D721Med (cell line): ENCODE data around the gene IVD.

Experiments
- DNase-seq: peaks from one replicate; pipeline ENCODE4 v3.0.0; 2011; ENCODE audit warnings: low spot score; ENCODE audit not compliant: insufficient read length
- FAIRE-seq: peaks from 2 replicates; lab custom pipeline; 2011; peaks lifted over from hg19 to GRCh38; lab: Jason Lieb, UNC
- CTCF ChIP-seq: IDR thresholded peaks from 2 replicates; pipeline ENCODE4 v1.5.1; 2012; ENCODE audit warnings: mild to moderate bottlenecking, control low read depth; ENCODE audit not compliant: insufficient read depth; ENCODE audit errors: missing control alignments

IVD gene

GRCh38 chr15:40416056-40416455 is 10.5 kb downstream of the IVD start:
- no peak for TF ChIP-seq CTCF
- DNase-seq: no peak
- FAIRE-seq: no peak

- no peak for TF ChIP-seq CTCF
- FAIRE-seq (no peak), DNase-seq (no peak)
Observed at GRCh38 chr15:40418126-40418525, 12.5 kb downstream of the IVD start.

- no peak for DNase-seq
Observed at GRCh38 chr15:40420071-40420713, 14.6 kb downstream of the IVD start.

GRCh38 chr15:40420793-40421192 is 15.2 kb downstream of the IVD start:
- no peak for TF ChIP-seq CTCF

More at GRCh38 chr15:40420071-40420713, 14.6 kb downstream of the IVD start:
- no peak for FAIRE-seq
- TF ChIP-seq CTCF: no peak

GRCh38 chr15:40421246-40422157 is 15.9 kb downstream of the IVD start:
- peak; percentile 69 for TF ChIP-seq CTCF
- DNase-seq (peak; percentile 81), FAIRE-seq (no peak)

More at GRCh38 chr15:40420793-40421192, 15.2 kb downstream of the IVD start:
- FAIRE-seq: no peak
- DNase-seq: no peak

- no peak for FAIRE-seq
Observed at GRCh38 chr15:40424483-40425115, 19.0 kb downstream of the IVD start.

More at GRCh38 chr15:40424483-40425115, 19.0 kb downstream of the IVD start:
- no peak for TF ChIP-seq CTCF
- no peak for DNase-seq
